Body of pancreas (tissue), 4 donors: ENCODE measurements around the gene MARCHF3. TPM values are rescaled to one million over a fixed set of nuclear protein-coding genes. Genes with fewer than 3 reads are reported as not detected.

Experiments used
- ATAC-seq: fragments of 150-250 bp; one replicate; pipeline ENCODE4 v1.9.1; 2016
- DNase-seq, 4 donors: peaks; one replicate each; pipeline ENCODE4 v3.0.0-alpha.2; 2019
- H3K27ac ChIP-seq, 4 donors: fragments of 200-600 bp; sonication (generic); 1 replicate in 3 of 4; 2 replicates in 1 of 4; pipeline versions ENCODE4 v1.5.1 to v1.6.1; 2016 to 2019; ENCODE audit warnings: mild to moderate bottlenecking in 1 of 4, mixed read lengths in 1 of 4, moderate library complexity in 1 of 4
- H3K27me3 ChIP-seq, 2 donors: fragments of 200-600 bp; sonication (generic); one replicate each; pipeline ENCODE4 v1.6.0; 2016; ENCODE audit warnings: mild to moderate bottlenecking in 1 of 2
- H3K36me3 ChIP-seq, 2 donors: fragments of 200-600 bp; sonication (generic); replicated peaks in 1 of 2; 2 replicates each; pipeline ENCODE4 v1.5.1; 2016; ENCODE audit warnings: low read depth in 2 of 2; ENCODE audit not compliant: insufficient read depth in 1 of 2
- H3K4me1 ChIP-seq: fragments of 200-600 bp; sonication (generic); one replicate; pipeline ENCODE4 v1.6.0; 2016
- H3K4me3 ChIP-seq, 2 donors: fragments of 200-600 bp; sonication (generic); 1 replicate in 1 of 2; 2 replicates in 1 of 2; pipeline ENCODE4 v1.5.1; 2016 to 2019
- H3K9me3 ChIP-seq, 3 donors: fragments of 200-600 bp; sonication (generic); 1 replicate in 2 of 3; 2 replicates in 1 of 3; pipeline ENCODE4 v1.5.1; 2016
- POLR2A ChIP-seq, 3 donors: fragments of 450-650 bp; IDR thresholded peaks; one replicate each; pipeline ENCODE4 v1.6.1; 2016; ENCODE audit warnings: antibody characterized with exemption in 3 of 3, mild to moderate bottlenecking in 2 of 3
- WGBS, 2 donors: methylation state at CpG; one replicate each; pipeline ENCODE4 v1.1.5; 2017; 5-methylcytosine and 5-hydroxymethylcytosine counted together
- intact Hi-C: fragments of 100-400 bp; cut with DNase I; formaldehyde crosslinking; loops from one replicate; pipeline ENCODE4 v1.15.1; 2023
- total RNA-seq, 2 donors: library from RNA; depleted of rRNA; stranded (reverse); fragments of >200 nt; gene quantifications; one replicate each; pipeline ENCODE4 v1.1.0, GENCODE V29; 2016
- TF ChIP-seq, protein P1 (sequence below), 7 experiments: fragments of 450-650 bp in 4 of 7; fragments of 200-600 bp in 3 of 7; sonication (generic) in 3 of 7; IDR thresholded peaks; one replicate each; pipeline ENCODE4 v1.5.1; 2016 to 2019; ENCODE audit warnings: antibody characterized with exemption in 7 of 7

MARCHF3 gene
- total RNA-seq, 2 donors from 2014 or later = 2.1 to 8.2 TPM

DNA sequence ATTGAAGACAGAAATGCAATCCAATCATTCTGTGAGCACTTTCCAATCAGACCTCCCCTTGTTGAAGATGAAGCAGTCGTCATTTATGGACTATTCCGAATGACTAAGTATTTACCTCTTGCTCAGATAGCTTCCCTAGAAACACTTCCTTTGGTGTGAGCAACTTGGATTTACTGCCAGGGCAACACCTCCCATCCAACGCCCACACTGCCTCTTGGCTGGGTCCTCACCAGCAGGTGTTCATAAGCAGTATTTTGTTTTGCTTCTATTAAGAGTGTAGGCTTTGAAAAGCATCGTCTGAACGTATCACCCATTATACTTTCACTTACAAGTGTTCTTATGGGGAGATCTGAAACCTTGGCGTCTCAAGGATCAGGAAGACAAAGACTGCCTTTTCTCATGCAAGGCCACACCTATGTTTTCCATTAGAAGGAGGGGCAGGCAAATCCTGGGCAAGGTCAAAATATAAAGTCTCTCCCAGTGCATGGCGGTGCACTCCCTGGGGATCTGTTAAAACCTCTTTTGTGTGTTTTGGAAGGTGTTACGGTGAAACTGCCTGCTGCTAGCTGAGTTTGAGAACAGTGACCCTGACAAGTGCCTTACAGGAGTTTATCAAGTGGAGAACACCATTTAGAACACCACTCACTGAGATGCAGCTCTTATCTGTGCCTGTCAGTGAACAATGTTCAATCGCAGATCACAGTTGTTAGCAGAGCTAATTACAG, 10.6 kb upstream of the MARCHF3 start:
- H3K4me3 ChIP-seq = no peak overlapping the region
- DNase-seq = peak in 3 of 4 donors; percentile 8 to 24 (median 11)
- TF ChIP-seq, protein P1, sequence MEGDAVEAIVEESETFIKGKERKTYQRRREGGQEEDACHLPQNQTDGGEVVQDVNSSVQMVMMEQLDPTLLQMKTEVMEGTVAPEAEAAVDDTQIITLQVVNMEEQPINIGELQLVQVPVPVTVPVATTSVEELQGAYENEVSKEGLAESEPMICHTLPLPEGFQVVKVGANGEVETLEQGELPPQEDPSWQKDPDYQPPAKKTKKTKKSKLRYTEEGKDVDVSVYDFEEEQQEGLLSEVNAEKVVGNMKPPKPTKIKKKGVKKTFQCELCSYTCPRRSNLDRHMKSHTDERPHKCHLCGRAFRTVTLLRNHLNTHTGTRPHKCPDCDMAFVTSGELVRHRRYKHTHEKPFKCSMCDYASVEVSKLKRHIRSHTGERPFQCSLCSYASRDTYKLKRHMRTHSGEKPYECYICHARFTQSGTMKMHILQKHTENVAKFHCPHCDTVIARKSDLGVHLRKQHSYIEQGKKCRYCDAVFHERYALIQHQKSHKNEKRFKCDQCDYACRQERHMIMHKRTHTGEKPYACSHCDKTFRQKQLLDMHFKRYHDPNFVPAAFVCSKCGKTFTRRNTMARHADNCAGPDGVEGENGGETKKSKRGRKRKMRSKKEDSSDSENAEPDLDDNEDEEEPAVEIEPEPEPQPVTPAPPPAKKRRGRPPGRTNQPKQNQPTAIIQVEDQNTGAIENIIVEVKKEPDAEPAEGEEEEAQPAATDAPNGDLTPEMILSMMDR (IDR thresholded peaks at IDR 0.05) = no peak
- no peak for TF ChIP-seq POLR2A (IDR thresholded peaks at IDR 0.05)
- intact Hi-C loops = no loop called here
- peak; percentile 45 for ATAC-seq
- H3K36me3 ChIP-seq = no peaks in the 10 kb centered on the region
- peak overlapping the region in 1 of 4 donors; percentile 18 for H3K27ac ChIP-seq
- peaks cover 6% of the 10 kb centered on the region for H3K4me1 ChIP-seq
- WGBS, 2 donors = 21 to 30% methylated on average over 9 of the region's 9 CpGs
- H3K9me3 ChIP-seq = no peaks in the 10 kb centered on the region
- no peaks in the 10 kb centered on the region for H3K27me3 ChIP-seq

DNA sequence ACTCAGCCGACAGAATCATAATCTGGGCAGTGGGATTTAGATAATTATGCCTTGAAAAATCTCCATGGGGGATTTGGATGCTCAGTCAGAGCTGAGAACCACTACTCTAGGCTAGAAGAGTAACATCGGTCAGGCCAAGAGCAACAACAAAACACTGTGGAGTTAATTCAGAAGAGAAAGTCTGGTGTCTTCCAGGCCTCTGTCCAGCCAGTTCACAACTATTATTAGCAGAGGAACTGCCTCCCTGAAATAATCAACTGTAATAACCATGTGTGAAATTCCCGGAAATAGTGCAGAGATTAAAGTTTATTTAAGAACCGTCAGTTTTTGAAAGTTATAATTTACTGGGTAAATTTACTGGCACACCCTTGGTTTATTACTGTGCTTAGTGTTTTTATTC, 8.2 kb upstream of the MARCHF3 start:
- Histone ChIP-seq H3K27ac (no peak overlapping the region), H3K4me3 (no peak overlapping the region), H3K4me1 (peaks cover 6% of the 10 kb centered on the region), H3K27me3 (no peaks in the 10 kb centered on the region), H3K9me3 (no peaks in the 10 kb centered on the region), H3K36me3 (no peaks in the 10 kb centered on the region)
- ATAC-seq (no peak), DNase-seq (no peak)
- WGBS, 2 donors = 50 to 54% methylated on average over 4 of the region's 4 CpGs
- intact Hi-C loops = no loop called here
- TF ChIP-seq, protein P1 (IDR thresholded peaks at IDR 0.05) = no peak
- TF ChIP-seq POLR2A (IDR thresholded peaks at IDR 0.05) = no peak

DNA sequence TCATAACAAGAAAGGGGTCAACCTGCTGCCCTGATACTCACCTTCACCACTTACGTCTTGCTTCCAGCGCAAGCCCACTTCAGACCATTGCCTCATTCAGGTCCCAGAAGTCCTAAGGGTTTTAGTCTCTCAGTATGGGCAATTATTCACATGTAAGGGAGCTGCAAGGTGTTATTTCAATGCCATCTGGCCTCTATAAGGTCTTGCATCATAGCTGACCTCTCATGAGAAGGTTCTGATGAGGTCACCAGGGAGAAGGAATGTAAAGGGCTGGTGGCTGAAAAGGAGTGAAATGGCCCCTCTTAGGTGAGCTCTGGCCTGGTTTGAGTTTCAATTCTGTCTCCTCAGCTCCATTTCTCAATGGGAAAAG, 1.5 kb upstream of the MARCHF3 start:
- H3K9me3 ChIP-seq = no peaks in the 10 kb centered on the region
- H3K36me3 ChIP-seq = no peaks in the 10 kb centered on the region
- no peak overlapping the region for H3K27ac ChIP-seq
- TF ChIP-seq POLR2A (IDR thresholded peaks at IDR 0.05) = no peak
- TF ChIP-seq, protein P1 (IDR thresholded peaks at IDR 0.05) = no peak
- ATAC-seq (no peak), DNase-seq (no peak)
- H3K27me3 ChIP-seq = no peaks in the 10 kb centered on the region
- 88 to 93% methylated on average over 2 of the region's 2 CpGs for WGBS, 2 donors
- intact Hi-C loops = no loop called here
- H3K4me3 ChIP-seq = no peak overlapping the region
- peaks cover 31% of the 10 kb centered on the region for H3K4me1 ChIP-seq

DNA sequence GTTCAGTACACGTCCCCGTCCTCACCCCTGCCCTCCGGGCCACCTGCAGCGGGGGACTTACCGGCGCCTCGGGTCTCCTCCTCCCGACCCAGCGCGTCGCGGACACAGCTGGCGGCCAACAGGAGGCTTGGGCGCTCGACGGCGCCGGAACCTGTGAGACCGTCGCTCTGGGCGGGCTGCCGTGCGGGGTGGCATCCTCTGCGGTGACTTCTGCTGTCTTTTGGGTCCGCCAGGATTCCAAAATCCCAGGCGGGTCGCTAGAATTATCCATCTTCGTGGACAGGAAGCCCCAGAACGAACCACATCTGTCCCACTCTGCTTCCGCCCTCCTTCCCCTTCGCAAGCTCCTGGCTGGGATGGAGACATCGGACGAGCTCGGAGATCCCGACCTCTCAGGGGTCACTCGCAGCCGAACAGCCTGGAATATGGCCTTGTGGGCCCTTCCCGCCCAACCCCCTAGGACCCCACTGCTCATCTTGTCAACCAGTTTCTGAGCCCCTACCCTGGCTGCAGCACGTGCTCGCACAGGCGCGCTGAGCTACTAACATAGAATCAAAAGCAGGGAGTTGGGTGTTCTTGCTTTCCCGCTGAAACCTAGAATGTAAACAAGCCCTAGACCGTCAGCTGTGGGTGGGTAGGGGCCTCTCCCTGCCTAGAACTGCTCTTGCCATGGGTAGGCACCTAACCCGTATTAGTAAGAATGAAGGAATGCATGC, 947 bp upstream of the MARCHF3 start:
- H3K27me3 ChIP-seq = no peaks in the 10 kb centered on the region
- no peaks in the 10 kb centered on the region for H3K9me3 ChIP-seq
- intact Hi-C loops = no loop called here
- peak in 3 of 4 donors; percentile 6 to 20 (median 18) for DNase-seq
- peak; percentile 3 for ATAC-seq
- H3K4me3 ChIP-seq = peak overlapping the region; percentile 26 to 50
- H3K36me3 ChIP-seq = no peaks in the 10 kb centered on the region
- WGBS, 2 donors = 17 to 25% methylated on average over 30 to 44 of the region's 45 CpGs
- H3K4me1 ChIP-seq = peaks cover 31% of the 10 kb centered on the region
- TF ChIP-seq POLR2A (IDR thresholded peaks at IDR 0.05) = no peak
- TF ChIP-seq, protein P1 (IDR thresholded peaks at IDR 0.05) = no peak
- H3K27ac ChIP-seq = peak overlapping the region in 3 of 4 donors; percentile 78 to 89 (median 85)
